Neural cell (in vitro differentiated cells): ENCODE data around the gene TTC39A.

Source experiments
- CTCF ChIP-seq: fragments of 450-650 bp; IDR thresholded peaks from 2 replicates; pipeline ENCODE4 v1.5.1; 2014; ENCODE audit warnings: antibody characterized with exemption, mild to moderate bottlenecking, moderate library complexity; ENCODE audit not compliant: poor library complexity, severe bottlenecking
- POLR2AphosphoS5 ChIP-seq: IDR thresholded peaks from 2 replicates; pipeline ENCODE4 v1.6.1; 2012
- RAD21 ChIP-seq: fragments of 450-650 bp; conservative IDR thresholded peaks from 2 replicates; pipeline ENCODE4 v1.6.1; 2014; ENCODE audit warnings: antibody characterized with exemption, mild to moderate bottlenecking, moderate library complexity

DNA sequence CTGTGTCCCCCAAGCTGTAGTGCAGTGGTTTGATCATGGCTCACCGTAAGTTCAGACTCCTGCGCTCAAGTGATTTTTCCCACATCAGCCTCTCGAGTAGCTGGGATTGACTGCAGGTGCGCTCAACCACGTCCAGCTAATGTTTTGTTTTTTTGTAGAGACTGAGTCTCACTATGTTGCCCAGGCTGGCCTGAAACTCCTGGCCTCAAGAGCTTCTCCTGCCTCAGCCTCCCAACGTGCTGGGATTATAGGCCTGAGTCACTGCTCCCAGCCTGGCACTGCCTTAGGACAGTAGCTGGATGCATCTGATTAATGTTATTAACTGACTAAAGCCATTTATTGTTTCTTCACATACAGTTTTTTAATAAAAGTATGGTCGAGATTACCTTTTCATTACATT, 54.1 kb downstream of the TTC39A start:
- TF ChIP-seq POLR2AphosphoS5, result no peak
- no peak for TF ChIP-seq CTCF
- no peak for TF ChIP-seq RAD21
